GM12873 (cell line): ENCODE data around the gene FAM149B1.

Source experiments
- CTCF ChIP-seq: IDR thresholded peaks from 2 replicates; pipeline ENCODE4 v1.5.1; 2012; ENCODE audit warnings: low read depth, mild to moderate bottlenecking, moderate library complexity, low read length, control low read depth; ENCODE audit not compliant: insufficient read depth; ENCODE audit errors: missing control alignments

FAM149B1 gene

DNA sequence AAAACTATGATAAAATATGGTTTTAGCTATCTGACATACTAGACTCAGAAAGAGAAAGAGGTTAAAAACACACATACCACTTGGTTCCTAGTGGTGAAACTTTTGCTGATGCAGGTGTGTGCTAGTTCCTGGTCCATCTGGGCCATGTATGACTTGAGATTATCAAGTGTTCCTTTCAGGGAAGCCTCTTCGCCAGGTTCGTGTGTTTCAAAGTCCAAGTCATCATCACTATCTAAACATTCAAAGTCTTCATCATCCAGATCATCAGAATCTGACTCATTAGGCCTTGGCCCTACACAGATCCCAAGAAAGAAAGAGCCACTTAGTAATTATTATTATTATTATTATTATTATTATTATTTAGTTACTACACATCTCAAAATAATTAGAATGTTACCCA is 31.3 kb upstream of the FAM149B1 start:
- no peak for TF ChIP-seq CTCF

GRCh38 chr10:73139251-73139650 is 28.7 kb upstream of the FAM149B1 start:
- no peak for TF ChIP-seq CTCF

GRCh38 chr10:73141603-73142002 is 26.3 kb upstream of the FAM149B1 start:
- no peak for TF ChIP-seq CTCF

DNA sequence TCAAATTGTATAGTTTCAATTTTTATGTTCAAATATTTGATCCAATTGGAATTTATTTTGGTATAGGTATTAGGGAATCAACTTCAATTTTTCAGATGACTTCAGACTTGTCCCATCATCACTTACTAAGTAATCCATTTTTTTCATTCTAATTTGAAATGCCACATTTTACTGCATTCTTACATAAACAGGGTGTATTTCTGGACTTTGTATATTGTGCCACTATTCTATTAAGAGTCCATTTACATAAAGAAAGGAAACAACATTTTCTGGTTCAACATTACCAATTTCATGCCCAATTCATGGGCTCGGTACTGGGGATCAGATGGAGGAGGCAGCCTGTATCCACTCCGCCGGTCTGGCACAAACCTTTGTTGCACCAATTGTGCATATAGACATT is 15.9 kb upstream of the FAM149B1 start:
- TF ChIP-seq CTCF: no peak

DNA sequence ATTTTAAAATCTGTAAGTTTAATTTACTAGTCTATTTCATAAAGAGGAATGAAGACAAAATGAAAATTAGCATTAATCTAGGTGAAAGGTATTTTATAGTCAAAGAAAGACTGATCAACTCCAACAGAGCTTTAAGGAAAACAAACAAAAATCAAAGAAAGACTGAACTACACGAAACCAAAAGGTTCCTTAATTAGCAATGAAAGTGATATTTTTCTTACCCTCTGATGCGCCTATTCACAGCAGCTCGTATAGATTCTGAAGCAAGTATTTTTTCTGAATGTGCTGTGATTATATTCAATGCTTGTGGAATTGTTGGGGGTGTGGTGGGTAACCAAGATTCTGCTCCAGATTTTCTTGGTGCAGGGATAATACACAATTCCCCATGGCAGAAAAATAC is 11.9 kb upstream of the FAM149B1 start:
- TF ChIP-seq CTCF: no peak

GRCh38 chr10:73159038-73159648 is 8.8 kb upstream of the FAM149B1 start:
- TF ChIP-seq CTCF: peak; percentile 73

- no peak for TF ChIP-seq CTCF
These were observed 6.8 kb upstream of the FAM149B1 start for GRCh38 chr10:73161079-73161478.
